ENCODE data around the gene ACP4. TPM values are rescaled to one million over a fixed set of nuclear protein-coding genes. Genes with fewer than 3 reads are reported as not detected.

ACP4 gene
- total and polyA plus RNA-seq, 2 experiments from 2014 or later: not detected

DNA sequence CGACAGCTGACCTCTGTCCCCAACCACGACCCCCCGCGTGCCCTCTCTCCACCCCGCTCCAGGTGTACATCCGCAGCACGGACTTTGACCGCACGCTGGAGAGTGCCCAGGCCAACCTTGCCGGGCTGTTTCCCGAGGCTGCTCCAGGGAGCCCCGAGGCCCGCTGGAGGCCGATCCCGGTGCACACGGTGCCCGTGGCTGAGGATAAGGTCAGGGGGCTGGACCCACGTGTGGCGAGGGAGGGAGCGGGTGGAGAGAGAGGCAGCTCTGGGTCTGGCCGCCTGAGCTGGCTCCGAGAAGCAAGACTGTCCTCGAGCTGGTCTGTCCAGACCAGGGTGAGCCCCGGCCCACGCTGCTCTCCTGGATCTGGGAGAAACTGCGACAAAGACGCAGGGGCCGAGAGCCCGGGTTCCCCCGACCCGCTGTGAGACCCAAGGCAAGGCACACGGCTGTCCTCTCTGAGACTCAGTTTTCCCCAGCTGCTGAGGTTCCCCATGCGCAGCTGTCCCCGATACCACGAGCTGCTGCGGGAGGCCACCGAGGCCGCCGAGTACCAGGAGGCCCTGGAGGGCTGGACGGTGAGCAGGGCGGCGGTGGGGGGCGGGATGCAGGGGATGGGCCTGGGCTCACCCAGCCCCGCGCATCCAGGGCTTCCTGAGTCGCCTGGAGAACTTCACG is 1.5 kb downstream of the ACP4 start:
- H3K36me3 ChIP-seq (ENCODE audit: insufficient read depth): no peaks in the 10 kb centered on the region
- no peak overlapping the region for H3K4me3 ChIP-seq
- peaks cover 9% of the 10 kb centered on the region for H3K4me1 ChIP-seq (ENCODE audit: insufficient read depth)
- ATAC-seq (no peak), DNase-seq (ENCODE audit: low spot score) (no peak)
- peaks cover 18% of the 10 kb centered on the region for H3F3A ChIP-seq (replicated peaks; ENCODE audit: low read depth)
- peaks cover 17% of the 10 kb centered on the region for H4K20me1 ChIP-seq (replicated peaks; ENCODE audit: insufficient read depth)
- H3K79me2 ChIP-seq (replicated peaks; ENCODE audit: insufficient read depth): no peaks in the 10 kb centered on the region
- H3K27me3 ChIP-seq (ENCODE audit: insufficient read depth): no peaks in the 10 kb centered on the region
- Mint-ChIP-seq H3K9me3 (peaks cover 12% of the 10 kb centered on the region), H3K27ac (no peak overlapping the region), H3K4me3 (no peak overlapping the region), H3K27me3 (ENCODE audit: insufficient read depth, low read depth, poor library complexity) (peaks cover 36% of the 10 kb centered on the region), H3K36me3 (ENCODE audit: low read depth) (peaks cover 8% of the 10 kb centered on the region), H3K4me1 (peaks cover 6% of the 10 kb centered on the region; the same call in 2 of the 3 replicates)
- no peak overlapping the region for H2AFZ ChIP-seq
- TF ChIP-seq EZH2 (IDR thresholded peaks at IDR 0.05; ENCODE audit: low read depth, unreplicated experiment) (no peak), NANOG (IDR thresholded peaks at IDR 0.05; ENCODE audit: borderline replicate concordance) (no peak), ZNF331 (CRISPR knock-in tag; IDR thresholded peaks at IDR 0.05; ENCODE audit: low read depth) (no peak), ZNF114 (CRISPR knock-in tag; IDR thresholded peaks at IDR 0.05) (no peak), EZH2phosphoT487 (IDR thresholded peaks at IDR 0.05; ENCODE audit: unreplicated experiment) (no peak), JUNB (IDR thresholded peaks at IDR 0.05; ENCODE audit: unreplicated experiment) (no peak), CREB1 (CRISPR knock-in tag; IDR thresholded peaks at IDR 0.05; ENCODE audit: low read depth) (no peak)
- TF ChIP-seq, protein P1, sequence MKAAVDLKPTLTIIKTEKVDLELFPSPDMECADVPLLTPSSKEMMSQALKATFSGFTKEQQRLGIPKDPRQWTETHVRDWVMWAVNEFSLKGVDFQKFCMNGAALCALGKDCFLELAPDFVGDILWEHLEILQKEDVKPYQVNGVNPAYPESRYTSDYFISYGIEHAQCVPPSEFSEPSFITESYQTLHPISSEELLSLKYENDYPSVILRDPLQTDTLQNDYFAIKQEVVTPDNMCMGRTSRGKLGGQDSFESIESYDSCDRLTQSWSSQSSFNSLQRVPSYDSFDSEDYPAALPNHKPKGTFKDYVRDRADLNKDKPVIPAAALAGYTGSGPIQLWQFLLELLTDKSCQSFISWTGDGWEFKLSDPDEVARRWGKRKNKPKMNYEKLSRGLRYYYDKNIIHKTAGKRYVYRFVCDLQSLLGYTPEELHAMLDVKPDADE (IDR thresholded peaks at IDR 0.05): no peak
- TF ChIP-seq, protein P2, sequence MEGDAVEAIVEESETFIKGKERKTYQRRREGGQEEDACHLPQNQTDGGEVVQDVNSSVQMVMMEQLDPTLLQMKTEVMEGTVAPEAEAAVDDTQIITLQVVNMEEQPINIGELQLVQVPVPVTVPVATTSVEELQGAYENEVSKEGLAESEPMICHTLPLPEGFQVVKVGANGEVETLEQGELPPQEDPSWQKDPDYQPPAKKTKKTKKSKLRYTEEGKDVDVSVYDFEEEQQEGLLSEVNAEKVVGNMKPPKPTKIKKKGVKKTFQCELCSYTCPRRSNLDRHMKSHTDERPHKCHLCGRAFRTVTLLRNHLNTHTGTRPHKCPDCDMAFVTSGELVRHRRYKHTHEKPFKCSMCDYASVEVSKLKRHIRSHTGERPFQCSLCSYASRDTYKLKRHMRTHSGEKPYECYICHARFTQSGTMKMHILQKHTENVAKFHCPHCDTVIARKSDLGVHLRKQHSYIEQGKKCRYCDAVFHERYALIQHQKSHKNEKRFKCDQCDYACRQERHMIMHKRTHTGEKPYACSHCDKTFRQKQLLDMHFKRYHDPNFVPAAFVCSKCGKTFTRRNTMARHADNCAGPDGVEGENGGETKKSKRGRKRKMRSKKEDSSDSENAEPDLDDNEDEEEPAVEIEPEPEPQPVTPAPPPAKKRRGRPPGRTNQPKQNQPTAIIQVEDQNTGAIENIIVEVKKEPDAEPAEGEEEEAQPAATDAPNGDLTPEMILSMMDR (conservative IDR thresholded peaks at IDR 0.05; ENCODE audit: low read depth in 2 of 2): no peak
- H3K4me2 ChIP-seq: no peak overlapping the region
- no peaks in the 10 kb centered on the region for H3K9me2 ChIP-seq (ENCODE audit: insufficient read depth)
- no peak overlapping the region for H3K27ac ChIP-seq (ENCODE audit: low read depth)

DNA sequence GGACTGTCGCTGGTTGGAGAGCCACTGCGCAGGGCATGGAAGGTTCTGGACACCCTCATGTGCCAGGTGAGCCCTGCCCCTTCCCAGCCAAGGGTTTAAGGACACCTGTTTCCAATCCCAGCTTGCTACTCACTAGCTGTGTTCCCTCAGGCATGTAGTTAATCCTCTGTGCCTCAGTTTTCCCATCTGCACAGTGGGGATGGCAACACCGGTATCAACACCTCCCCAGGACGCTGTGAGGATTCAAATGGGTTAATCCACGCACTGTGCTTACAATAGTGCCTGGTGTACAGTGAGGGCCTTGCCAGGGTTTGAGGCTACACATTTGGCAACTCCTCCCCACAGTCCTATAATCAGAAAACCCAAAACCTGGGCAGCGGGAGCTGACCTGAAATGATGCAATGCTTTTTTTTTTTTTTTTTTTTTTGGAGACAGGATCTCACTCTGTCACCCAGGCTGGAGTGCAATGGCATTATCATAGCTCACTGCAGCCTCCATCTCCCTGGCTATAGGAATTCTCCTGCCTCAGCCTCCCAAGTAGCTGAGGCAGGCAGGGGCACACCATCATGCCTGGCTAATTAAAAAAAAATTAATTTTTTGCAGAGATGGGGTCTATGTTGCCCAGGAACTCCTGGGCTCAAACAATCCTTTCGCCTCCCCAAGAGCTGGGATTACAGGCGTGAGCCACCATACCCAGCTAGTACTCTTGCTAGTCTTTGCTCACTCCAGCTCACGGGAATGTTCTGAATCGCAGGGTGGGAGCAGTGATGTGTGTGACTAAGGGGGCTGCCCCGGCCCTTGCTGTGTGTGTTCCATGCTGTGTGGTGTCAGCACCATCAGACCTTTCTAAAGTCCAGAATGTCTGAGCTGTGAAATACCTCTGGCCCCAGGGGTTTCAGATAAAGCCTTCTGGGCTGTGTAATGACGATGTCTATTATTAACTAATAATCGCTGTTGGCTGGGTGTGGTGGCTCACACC is 2.3 kb downstream of the ACP4 start:
- peaks cover 4% of the 10 kb centered on the region; the same call in 1 of the 2 replicates for H3K36me3 ChIP-seq (ENCODE audit: insufficient read depth)

More for the DNA sequence above, 2.3 kb downstream of the ACP4 start:
- peaks cover 38% of the 10 kb centered on the region for H3K27me3 Mint-ChIP-seq (ENCODE audit: insufficient read depth, low read depth, poor library complexity)
- H3K4me1 Mint-ChIP-seq: peaks cover 6% of the 10 kb centered on the region; the same call in 2 of the 3 replicates
- no peaks in the 10 kb centered on the region for H3K27me3 ChIP-seq (ENCODE audit: insufficient read depth)
- peaks cover 12% of the 10 kb centered on the region for H3K9me3 Mint-ChIP-seq
- ATAC-seq: no peak
- H3K4me3 ChIP-seq: no peak overlapping the region
- peaks cover 26% of the 10 kb centered on the region for H3F3A ChIP-seq (replicated peaks; ENCODE audit: low read depth)
- peaks cover 22% of the 10 kb centered on the region for H4K20me1 ChIP-seq (replicated peaks; ENCODE audit: insufficient read depth)
- H3K27ac ChIP-seq (ENCODE audit: low read depth): no peak overlapping the region
- H3K4me1 ChIP-seq (ENCODE audit: insufficient read depth): peaks cover 9% of the 10 kb centered on the region
- no peak overlapping the region for H3K4me2 ChIP-seq
- H2AFZ ChIP-seq: no peak overlapping the region
- TF ChIP-seq, protein P3, sequence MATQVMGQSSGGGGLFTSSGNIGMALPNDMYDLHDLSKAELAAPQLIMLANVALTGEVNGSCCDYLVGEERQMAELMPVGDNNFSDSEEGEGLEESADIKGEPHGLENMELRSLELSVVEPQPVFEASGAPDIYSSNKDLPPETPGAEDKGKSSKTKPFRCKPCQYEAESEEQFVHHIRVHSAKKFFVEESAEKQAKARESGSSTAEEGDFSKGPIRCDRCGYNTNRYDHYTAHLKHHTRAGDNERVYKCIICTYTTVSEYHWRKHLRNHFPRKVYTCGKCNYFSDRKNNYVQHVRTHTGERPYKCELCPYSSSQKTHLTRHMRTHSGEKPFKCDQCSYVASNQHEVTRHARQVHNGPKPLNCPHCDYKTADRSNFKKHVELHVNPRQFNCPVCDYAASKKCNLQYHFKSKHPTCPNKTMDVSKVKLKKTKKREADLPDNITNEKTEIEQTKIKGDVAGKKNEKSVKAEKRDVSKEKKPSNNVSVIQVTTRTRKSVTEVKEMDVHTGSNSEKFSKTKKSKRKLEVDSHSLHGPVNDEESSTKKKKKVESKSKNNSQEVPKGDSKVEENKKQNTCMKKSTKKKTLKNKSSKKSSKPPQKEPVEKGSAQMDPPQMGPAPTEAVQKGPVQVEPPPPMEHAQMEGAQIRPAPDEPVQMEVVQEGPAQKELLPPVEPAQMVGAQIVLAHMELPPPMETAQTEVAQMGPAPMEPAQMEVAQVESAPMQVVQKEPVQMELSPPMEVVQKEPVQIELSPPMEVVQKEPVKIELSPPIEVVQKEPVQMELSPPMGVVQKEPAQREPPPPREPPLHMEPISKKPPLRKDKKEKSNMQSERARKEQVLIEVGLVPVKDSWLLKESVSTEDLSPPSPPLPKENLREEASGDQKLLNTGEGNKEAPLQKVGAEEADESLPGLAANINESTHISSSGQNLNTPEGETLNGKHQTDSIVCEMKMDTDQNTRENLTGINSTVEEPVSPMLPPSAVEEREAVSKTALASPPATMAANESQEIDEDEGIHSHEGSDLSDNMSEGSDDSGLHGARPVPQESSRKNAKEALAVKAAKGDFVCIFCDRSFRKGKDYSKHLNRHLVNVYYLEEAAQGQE (IDR thresholded peaks at IDR 0.05; ENCODE audit: unreplicated experiment): no peak
- no peak for TF ChIP-seq POLR2AphosphoS5 (IDR thresholded peaks at IDR 0.05; ENCODE audit: low read depth)
- no peak for TF ChIP-seq NANOG (IDR thresholded peaks at IDR 0.05; ENCODE audit: borderline replicate concordance)
- no peak for TF ChIP-seq CREB1 (CRISPR knock-in tag; IDR thresholded peaks at IDR 0.05; ENCODE audit: low read depth)
- TF ChIP-seq ZNF331 (CRISPR knock-in tag; IDR thresholded peaks at IDR 0.05; ENCODE audit: low read depth): no peak
- TF ChIP-seq ZNF114 (CRISPR knock-in tag; IDR thresholded peaks at IDR 0.05): no peak
- no peak for TF ChIP-seq STAT1 (IDR thresholded peaks at IDR 0.05; ENCODE audit: unreplicated experiment)
- TF ChIP-seq EZH2phosphoT487 (IDR thresholded peaks at IDR 0.05; ENCODE audit: unreplicated experiment): no peak
- TF ChIP-seq EZH2 (IDR thresholded peaks at IDR 0.05; ENCODE audit: low read depth, unreplicated experiment): no peak
- DNase-seq (ENCODE audit: low spot score): no peak
- no peak overlapping the region for H3K4me3 Mint-ChIP-seq
- no peak overlapping the region for H3K27ac Mint-ChIP-seq
- H3K9me2 ChIP-seq (ENCODE audit: insufficient read depth): no peaks in the 10 kb centered on the region
- no peaks in the 10 kb centered on the region for H3K79me2 ChIP-seq (replicated peaks; ENCODE audit: insufficient read depth)
- H3K36me3 Mint-ChIP-seq (ENCODE audit: low read depth): peaks cover 17% of the 10 kb centered on the region

Measured in GM23338 (cell line).